Glutamatergic neuron (in vitro differentiated cells): ENCODE measurements around the gene ADAM8. TPM values are rescaled to one million over a fixed set of nuclear protein-coding genes. Genes with fewer than 3 reads are reported as not detected.

Experiments used
- DNase-seq: peaks from one replicate; pipeline ENCODE4 v3.0.0; 2022
- H3K27ac Mint-ChIP-seq: one replicate; pipeline ENCODE4 v1.8.0; 2020; ENCODE audit warnings: mild to moderate bottlenecking, mixed read lengths, inconsistent platforms; ENCODE audit not compliant: unreplicated experiment
- H3K27me3 Mint-ChIP-seq: one replicate; pipeline ENCODE4 v1.8.0; 2020; ENCODE audit warnings: mild to moderate bottlenecking, moderate library complexity, mixed read lengths, inconsistent platforms; ENCODE audit not compliant: unreplicated experiment
- H3K36me3 Mint-ChIP-seq: one replicate; pipeline ENCODE4 v1.8.0; 2020; ENCODE audit warnings: mild to moderate bottlenecking, mixed read lengths, inconsistent platforms; ENCODE audit not compliant: unreplicated experiment
- H3K4me1 Mint-ChIP-seq: one replicate; pipeline ENCODE4 v1.8.0; 2020; ENCODE audit warnings: mild to moderate bottlenecking, low read depth, mixed read lengths, inconsistent platforms; ENCODE audit not compliant: unreplicated experiment
- H3K4me3 Mint-ChIP-seq: one replicate; pipeline ENCODE4 v1.8.0; 2020; ENCODE audit warnings: mild to moderate bottlenecking, mixed read lengths, inconsistent platforms; ENCODE audit not compliant: unreplicated experiment
- H3K9me3 Mint-ChIP-seq: one replicate; pipeline ENCODE4 v1.8.0; 2020; ENCODE audit warnings: mild to moderate bottlenecking, moderate library complexity, mixed read lengths, inconsistent platforms; ENCODE audit not compliant: unreplicated experiment
- CTCF ChIP-seq: fragments of 200-600 bp; sonication (generic); IDR thresholded peaks from one replicate; pipeline ENCODE4 v1.5.0; 2021; ENCODE audit not compliant: partially characterized antibody, unreplicated experiment
- total RNA-seq: library from RNA; stranded (reverse); fragmentation: NEBNext Ultra II Directional; extraction: Animal tissue kit (Norgen Biotek cat#: 25700); gene quantifications from one replicate; pipeline ENCODE4 v1.2.1, GENCODE V29; 2021; ENCODE audit not compliant: unreplicated experiment

The ADAM8 gene
- total RNA-seq, 1 donor from 2014 or later, result 5.4 TPM

- peaks cover 6% of the 10 kb centered on the region for H3K4me1 Mint-ChIP-seq
- TF ChIP-seq CTCF, result no peak
- H3K9me3 Mint-ChIP-seq, result no peaks in the 10 kb centered on the region
- no peak overlapping the region for H3K27ac Mint-ChIP-seq
- H3K36me3 Mint-ChIP-seq, result no peaks in the 10 kb centered on the region
- H3K4me3 Mint-ChIP-seq, result no peak overlapping the region
- H3K27me3 Mint-ChIP-seq, result peaks cover 2% of the 10 kb centered on the region
- no peak for DNase-seq
Measured at GRCh38 chr10:133276100-133276434, 601 bp downstream of the ADAM8 start.

- H3K27me3 Mint-ChIP-seq, result peaks cover 2% of the 10 kb centered on the region
- H3K9me3 Mint-ChIP-seq, result no peaks in the 10 kb centered on the region
- peaks cover 6% of the 10 kb centered on the region for H3K4me1 Mint-ChIP-seq
- no peak overlapping the region for H3K27ac Mint-ChIP-seq
- no peak for DNase-seq
- H3K36me3 Mint-ChIP-seq, result no peaks in the 10 kb centered on the region
- TF ChIP-seq CTCF, result no peak
- no peak overlapping the region for H3K4me3 Mint-ChIP-seq
Measured at GRCh38 chr10:133275684-133276092, 980 bp downstream of the ADAM8 start.

GRCh38 chr10:133274751-133275683 is 1.7 kb downstream of the ADAM8 start:
- Mint-ChIP-seq H3K9me3 (no peaks in the 10 kb centered on the region), H3K27ac (no peak overlapping the region), H3K4me3 (no peak overlapping the region), H3K36me3 (no peaks in the 10 kb centered on the region), H3K27me3 (peaks cover 2% of the 10 kb centered on the region), H3K4me1 (peaks cover 6% of the 10 kb centered on the region)
- no peak for TF ChIP-seq CTCF
- DNase-seq, result no peak

GRCh38 chr10:133273534-133274143 is 3.0 kb downstream of the ADAM8 start:
- Mint-ChIP-seq H3K36me3 (no peaks in the 10 kb centered on the region), H3K4me1 (peaks cover 4% of the 10 kb centered on the region), H3K9me3 (no peaks in the 10 kb centered on the region), H3K4me3 (no peak overlapping the region), H3K27me3 (no peaks in the 10 kb centered on the region), H3K27ac (no peak overlapping the region)
- no peak for TF ChIP-seq CTCF
- no peak for DNase-seq

GRCh38 chr10:133272964-133273420 is 3.7 kb downstream of the ADAM8 start:
- no peak for TF ChIP-seq CTCF
- DNase-seq, result no peak
- H3K4me1 Mint-ChIP-seq, result no peaks in the 10 kb centered on the region
- H3K27ac Mint-ChIP-seq, result no peak overlapping the region
- no peak overlapping the region for H3K4me3 Mint-ChIP-seq
- H3K9me3 Mint-ChIP-seq, result no peaks in the 10 kb centered on the region
- no peaks in the 10 kb centered on the region for H3K27me3 Mint-ChIP-seq
- no peaks in the 10 kb centered on the region for H3K36me3 Mint-ChIP-seq
